GM11168 (cell line): Measurements from ENCODE around the gene LARGE1.
"Not testable (repeated sequence)": the region's sequence is repeated elsewhere in the genome, so short reads cannot be mapped to it uniquely, and the experiment has no call there.

Experiments
- in situ Hi-C: fragments of 300-500 bp; cut with MboI; formaldehyde crosslinking; loops from one replicate; pipeline ENCODE4 v1.12.0; 2022; ENCODE audit warnings: low sequenced_read_pairs; ENCODE audit not compliant: unreplicated experiment

The LARGE1 gene

GRCh38 chr22:33861216-33861875 lies 58.9 kb downstream of the LARGE1 start:
- in situ Hi-C loops = no loop called here

GRCh38 chr22:33860386-33860785 lies 59.9 kb downstream of the LARGE1 start:
- in situ Hi-C loops = no loop called here

- in situ Hi-C loops = no loop called here
Measured at GRCh38 chr22:33859311-33859710, 61.0 kb downstream of the LARGE1 start.

GRCh38 chr22:33858653-33859052 lies 61.6 kb downstream of the LARGE1 start:
- in situ Hi-C loops = not testable (repeated sequence)

GRCh38 chr22:33857767-33858166 lies 62.5 kb downstream of the LARGE1 start:
- in situ Hi-C loops = not testable (repeated sequence)

GRCh38 chr22:33854724-33855123 lies 65.6 kb downstream of the LARGE1 start:
- in situ Hi-C loops = no loop called here

GRCh38 chr22:33853200-33854097 lies 66.8 kb downstream of the LARGE1 start:
- in situ Hi-C loops = no loop called here

- in situ Hi-C loops = no loop called here
Measured at GRCh38 chr22:33851821-33852384, 68.4 kb downstream of the LARGE1 start.

- in situ Hi-C loops = no loop called here
Measured at GRCh38 chr22:33851240-33851639, 69.0 kb downstream of the LARGE1 start.

- in situ Hi-C loops = no loop called here
Measured at GRCh38 chr22:33850724-33851123, 69.6 kb downstream of the LARGE1 start.

- in situ Hi-C loops = no loop called here
Measured at GRCh38 chr22:33850193-33850592, 70.1 kb downstream of the LARGE1 start.

GRCh38 chr22:33848251-33848650 lies 72.0 kb downstream of the LARGE1 start:
- in situ Hi-C loops = no loop called here

- in situ Hi-C loops = no loop called here
Measured at GRCh38 chr22:33844273-33844672, 76.0 kb downstream of the LARGE1 start.

- in situ Hi-C loops = no loop called here
Measured at GRCh38 chr22:33842421-33843094, 77.7 kb downstream of the LARGE1 start.

- in situ Hi-C loops = no loop called here
Measured at GRCh38 chr22:33842006-33842354, 78.3 kb downstream of the LARGE1 start.

- in situ Hi-C loops = no loop called here
Measured at GRCh38 chr22:33841281-33842005, 78.8 kb downstream of the LARGE1 start.

GRCh38 chr22:33838644-33839043 lies 81.6 kb downstream of the LARGE1 start:
- in situ Hi-C loops = no loop called here

- in situ Hi-C loops = no loop called here
Measured at GRCh38 chr22:33837826-33838225, 82.5 kb downstream of the LARGE1 start.

- in situ Hi-C loops = no loop called here
Measured at GRCh38 chr22:33835265-33835664, 85.0 kb downstream of the LARGE1 start.

- in situ Hi-C loops = no loop called here
Measured at GRCh38 chr22:33832558-33833151, 87.6 kb downstream of the LARGE1 start.
